Measurements from ENCODE around the gene IMMP2L. TPM values are rescaled to one million over a fixed set of nuclear protein-coding genes. Genes with fewer than 3 reads are reported as not detected.
"Not testable (repeated sequence)": the region's sequence is repeated elsewhere in the genome, so short reads cannot be mapped to it uniquely, and the experiment has no call there.

Gene IMMP2L
- total RNA-seq, 1 donor from 2014 or later: 17.8 TPM

- no peak for DNase-seq
- intact Hi-C loops (cut with micrococcal nuclease): no loop called here
- no peak overlapping the region for H3K4me3 ChIP-seq
- no peaks in the 10 kb centered on the region for H3K36me3 ChIP-seq
- H3K9me3 ChIP-seq (replicated peaks): no peaks in the 10 kb centered on the region
- H3K27ac ChIP-seq (replicated peaks): no peak overlapping the region
- H3K27me3 ChIP-seq (ENCODE audit: low read depth): no peaks in the 10 kb centered on the region
- no peak for TF ChIP-seq CTCF (IDR thresholded peaks at IDR 0.05; ENCODE audit: borderline replicate concordance)
- peaks cover 21% of the 10 kb centered on the region for H3K4me1 ChIP-seq
Observed at GRCh38 chr7:111294494-111294893, 267.8 kb downstream of the IMMP2L start.

- H3K27ac ChIP-seq (replicated peaks): no peak overlapping the region
- no peaks in the 10 kb centered on the region for H3K27me3 ChIP-seq (ENCODE audit: low read depth)
- no peaks in the 10 kb centered on the region for H3K36me3 ChIP-seq
- TF ChIP-seq CTCF (IDR thresholded peaks at IDR 0.05; ENCODE audit: borderline replicate concordance): no peak
- H3K4me3 ChIP-seq: no peak overlapping the region
- intact Hi-C loops (cut with micrococcal nuclease): no loop called here
- DNase-seq: no peak
- peaks cover 18% of the 10 kb centered on the region for H3K4me1 ChIP-seq
- peaks cover 11% of the 10 kb centered on the region for H3K9me3 ChIP-seq (replicated peaks)
Observed at GRCh38 chr7:111292026-111292470, 270.2 kb downstream of the IMMP2L start.

GRCh38 chr7:111290982-111291381, 271.3 kb downstream of the IMMP2L start:
- no peak for TF ChIP-seq CTCF (IDR thresholded peaks at IDR 0.05; ENCODE audit: borderline replicate concordance)
- Histone ChIP-seq H3K27ac (replicated peaks) (no peak overlapping the region), H3K4me3 (no peak overlapping the region), H3K36me3 (no peaks in the 10 kb centered on the region), H3K9me3 (replicated peaks) (peaks cover 11% of the 10 kb centered on the region), H3K27me3 (ENCODE audit: low read depth) (no peaks in the 10 kb centered on the region), H3K4me1 (peaks cover 14% of the 10 kb centered on the region)
- DNase-seq: no peak
- intact Hi-C loops (cut with micrococcal nuclease): no loop called here

- H3K36me3 ChIP-seq: no peaks in the 10 kb centered on the region
- no peak for DNase-seq
- peaks cover 14% of the 10 kb centered on the region for H3K4me1 ChIP-seq
- intact Hi-C loops (cut with micrococcal nuclease): no loop called here
- TF ChIP-seq CTCF (IDR thresholded peaks at IDR 0.05; ENCODE audit: borderline replicate concordance): no peak
- H3K27ac ChIP-seq (replicated peaks): no peak overlapping the region
- no peaks in the 10 kb centered on the region for H3K27me3 ChIP-seq (ENCODE audit: low read depth)
- H3K4me3 ChIP-seq: no peak overlapping the region
- peaks cover 11% of the 10 kb centered on the region for H3K9me3 ChIP-seq (replicated peaks)
Observed at GRCh38 chr7:111290419-111290818, 271.9 kb downstream of the IMMP2L start.

- H3K36me3 ChIP-seq; DNase-seq; H3K4me3 ChIP-seq; H3K27ac ChIP-seq (replicated peaks); intact Hi-C loops (cut with micrococcal nuclease); H3K27me3 ChIP-seq (ENCODE audit: low read depth): not testable (repeated sequence)
- peaks cover 14% of the 10 kb centered on the region for H3K4me1 ChIP-seq
- peaks cover 11% of the 10 kb centered on the region for H3K9me3 ChIP-seq (replicated peaks)
Observed at GRCh38 chr7:111288441-111288840, 273.9 kb downstream of the IMMP2L start.

- Histone ChIP-seq H3K9me3 (replicated peaks) (no peaks in the 10 kb centered on the region), H3K27me3 (ENCODE audit: low read depth) (no peaks in the 10 kb centered on the region), H3K4me1 (no peaks in the 10 kb centered on the region), H3K27ac (replicated peaks) (no peak overlapping the region), H3K36me3 (no peaks in the 10 kb centered on the region), H3K4me3 (no peak overlapping the region)
- no peak for TF ChIP-seq CTCF (IDR thresholded peaks at IDR 0.05; ENCODE audit: borderline replicate concordance)
- no peak for DNase-seq
- intact Hi-C loops (cut with micrococcal nuclease): no loop called here
Observed at GRCh38 chr7:111282626-111283025, 279.7 kb downstream of the IMMP2L start.

Data from left ventricle myocardium inferior (tissue), 1 donor.